D721Med (cell line): ENCODE measurements around the gene RNASE11.
"Not testable (repeated sequence)": the region's sequence is repeated elsewhere in the genome, so short reads cannot be mapped to it uniquely, and the experiment has no call there.

Experiments used
- DNase-seq: peaks from one replicate; pipeline ENCODE4 v3.0.0; 2011; ENCODE audit warnings: low spot score; ENCODE audit not compliant: insufficient read length
- FAIRE-seq: peaks from 2 replicates; lab custom pipeline; 2011; peaks lifted over from hg19 to GRCh38; lab: Jason Lieb, UNC
- CTCF ChIP-seq: IDR thresholded peaks from 2 replicates; pipeline ENCODE4 v1.5.1; 2012; ENCODE audit warnings: mild to moderate bottlenecking, control low read depth; ENCODE audit not compliant: insufficient read depth; ENCODE audit errors: missing control alignments

RNASE11 gene

DNA sequence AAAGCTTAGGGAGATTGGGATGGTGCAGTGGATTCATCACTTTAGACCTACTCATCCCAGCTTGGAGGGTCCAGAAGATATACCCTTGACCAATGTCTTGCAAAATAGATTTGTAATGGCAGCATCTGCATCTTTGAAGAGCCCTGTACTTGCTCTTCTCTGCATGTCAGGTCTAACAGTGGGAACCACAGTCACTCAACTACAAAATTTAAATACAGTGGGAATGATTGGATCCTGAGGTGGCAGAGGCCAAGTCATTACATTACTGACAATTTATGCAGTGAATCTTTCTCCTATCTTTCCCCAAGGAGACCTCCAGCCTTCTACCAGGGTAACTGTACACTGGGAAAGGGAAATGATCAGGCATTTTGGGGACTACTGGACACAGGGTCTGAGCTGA lies 18.7 kb downstream of the RNASE11 start:
- DNase-seq (no peak), FAIRE-seq (no peak)
- no peak for TF ChIP-seq CTCF

DNA sequence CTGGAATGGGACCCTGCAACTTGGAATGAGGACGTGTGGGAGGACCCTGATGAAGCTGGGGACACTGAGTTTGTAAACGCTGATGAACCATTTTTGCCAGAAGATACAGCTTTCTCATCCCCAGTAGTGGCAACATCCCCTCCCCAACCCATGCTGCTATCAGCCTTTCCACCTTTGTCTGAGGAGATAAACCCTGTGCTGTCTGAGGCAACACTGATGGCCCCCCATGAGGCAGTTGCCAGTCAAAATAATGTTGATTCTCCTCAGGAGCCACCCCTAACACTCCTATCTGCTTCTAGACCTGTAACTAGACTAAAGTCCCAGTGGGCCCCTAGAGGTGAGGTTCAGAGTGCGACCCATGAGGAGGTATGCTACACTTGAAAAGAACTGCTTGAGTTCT lies 19.4 kb downstream of the RNASE11 start:
- FAIRE-seq = no peak
- DNase-seq = no peak
- TF ChIP-seq CTCF = no peak

GRCh38 chr14:20567199-20567598 lies 20.6 kb downstream of the RNASE11 start:
- FAIRE-seq, DNase-seq: not testable (repeated sequence)

DNA sequence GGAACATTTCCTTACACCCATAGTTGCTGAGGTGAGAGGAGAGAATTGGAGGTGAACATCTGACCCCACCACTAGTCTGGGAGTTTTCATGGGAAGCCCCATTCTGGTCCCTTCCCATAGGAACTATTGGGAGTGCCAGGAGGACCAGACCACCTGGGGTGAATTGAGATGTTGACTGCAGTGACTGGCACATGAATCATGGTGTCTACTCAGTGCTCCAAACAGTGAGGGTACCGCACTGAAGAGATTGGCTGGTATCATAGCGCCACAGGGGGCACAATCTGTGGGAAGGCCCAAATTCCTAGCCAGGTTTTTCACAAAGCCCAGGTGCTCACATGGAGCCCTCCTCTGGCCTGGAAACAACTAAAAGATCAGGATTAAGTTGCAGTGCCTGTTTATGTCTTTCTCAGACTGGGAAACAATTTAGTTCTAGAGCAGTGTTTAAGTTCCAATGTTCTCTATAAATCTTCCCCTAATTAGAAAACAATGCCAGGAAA lies 23.3 kb downstream of the RNASE11 start:
- DNase-seq (no peak), FAIRE-seq (no peak)
- no peak for TF ChIP-seq CTCF

GRCh38 chr14:20563971-20564370 lies 23.8 kb downstream of the RNASE11 start:
- TF ChIP-seq CTCF = no peak
- FAIRE-seq (no peak), DNase-seq (no peak)

DNA sequence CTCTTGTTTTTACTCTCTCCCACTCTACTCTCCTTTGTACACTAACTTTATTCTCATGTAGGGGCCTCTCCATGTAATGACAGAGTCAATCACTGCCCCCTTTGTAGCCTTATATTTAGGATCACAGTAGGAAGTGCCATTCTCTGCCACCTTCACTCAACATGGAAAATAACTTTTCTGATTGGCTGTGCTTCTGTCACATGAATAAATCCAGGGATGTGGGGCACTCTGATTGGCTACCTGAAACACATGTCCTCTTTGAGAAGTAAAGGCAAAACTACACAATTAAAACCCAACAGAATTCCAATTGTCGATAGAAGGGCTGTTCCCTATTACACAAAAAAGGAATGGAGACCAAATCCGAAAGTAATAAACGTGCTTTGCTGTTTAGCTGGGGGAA lies 26.8 kb downstream of the RNASE11 start, which contains the start of gene RNASE9:
Gene RNASE9, minus strand, starts transcription at position 87 of the 400 bp plus-strand sequence.
- no peak for TF ChIP-seq CTCF
- FAIRE-seq (no peak), DNase-seq (no peak)

- DNase-seq (no peak), FAIRE-seq (no peak)
- no peak for TF ChIP-seq CTCF
Observed at GRCh38 chr14:20559461-20559904, 28.3 kb downstream of the RNASE11 start.

- DNase-seq (no peak), FAIRE-seq (no peak)
- no peak for TF ChIP-seq CTCF
Observed at GRCh38 chr14:20557212-20557542, 30.6 kb downstream of the RNASE11 start.
